HEK293T (cell line): Measurements from ENCODE around the gene HTRA1.

ENCODE experiments used
- ARNT ChIP-seq: fragments of 450-650 bp; IDR thresholded peaks from 2 replicates; pipeline ENCODE4 v1.6.1; 2017; ENCODE audit warnings: mild to moderate bottlenecking
- FOXA1 ChIP-seq: fragments of 450-650 bp; IDR thresholded peaks from 2 replicates; pipeline ENCODE4 v1.6.1; 2016; ENCODE audit warnings: mild to moderate bottlenecking
- FOXM1 ChIP-seq: fragments of 450-650 bp; IDR thresholded peaks from 2 replicates; pipeline ENCODE4 v1.6.1; 2017; ENCODE audit warnings: mild to moderate bottlenecking, borderline replicate concordance
- LEF1 ChIP-seq: fragments of 450-650 bp; IDR thresholded peaks from 2 replicates; pipeline ENCODE4 v1.6.1; 2017; ENCODE audit warnings: mild to moderate bottlenecking, borderline replicate concordance
- PKNOX1 ChIP-seq: fragments of 450-650 bp; IDR thresholded peaks from 2 replicates; pipeline ENCODE4 v1.6.1; 2016
- SP1 ChIP-seq: fragments of 450-650 bp; IDR thresholded peaks from 2 replicates; pipeline ENCODE4 v1.6.1; 2017
- TARDBP ChIP-seq: fragments of 450-650 bp; IDR thresholded peaks from 2 replicates; pipeline ENCODE4 v1.6.1; 2016

GRCh38 chr10:122499012-122499411 lies 37.7 kb downstream of the HTRA1 start:
- no peak for TF ChIP-seq TARDBP
- TF ChIP-seq FOXA1: no peak
- no peak for TF ChIP-seq ARNT
- TF ChIP-seq PKNOX1: no peak
- TF ChIP-seq SP1: no peak
- TF ChIP-seq FOXM1: no peak
- no peak for TF ChIP-seq LEF1
